Mesothelial cell of epicardium (in vitro differentiated cells): Measurements from ENCODE around the gene CASP6. TPM values are rescaled to one million over a fixed set of nuclear protein-coding genes. Genes with fewer than 3 reads are reported as not detected.
"Not testable (repeated sequence)": the region's sequence is repeated elsewhere in the genome, so short reads cannot be mapped to it uniquely, and the experiment has no call there.

Source experiments
- DNase-seq, 2 experiments: peaks; one replicate each; pipeline ENCODE4 v3.0.0; 2021; ENCODE audit warnings: low spot score in 2 of 2; ENCODE audit not compliant: unreplicated experiment in 2 of 2
- H3K27ac Mint-ChIP-seq: 2 replicates; pipeline ENCODE4 v1.8.0; 2021; ENCODE audit warnings: mixed read lengths
- H3K27me3 Mint-ChIP-seq: 2 replicates; pipeline ENCODE4 v1.8.0; 2021; ENCODE audit warnings: low read depth, mixed read lengths
- H3K36me3 Mint-ChIP-seq: 2 replicates; pipeline ENCODE4 v1.8.0; 2021; ENCODE audit warnings: mixed read lengths
- H3K4me1 Mint-ChIP-seq: 2 replicates; pipeline ENCODE4 v1.8.0; 2021; ENCODE audit warnings: mixed read lengths
- H3K4me3 Mint-ChIP-seq: 2 replicates; pipeline ENCODE4 v1.8.0; 2021; ENCODE audit warnings: mild to moderate bottlenecking, moderate library complexity, mixed read lengths
- H3K9me3 Mint-ChIP-seq: 2 replicates; pipeline ENCODE4 v1.8.0; 2021; ENCODE audit warnings: mixed read lengths
- total RNA-seq: library from RNA; stranded (reverse); gene quantifications from 3 replicates; pipeline ENCODE4 v1.2.1, GENCODE V29; 2021
- TF ChIP-seq, protein P1 (sequence below): fragments of 200-600 bp; sonication (generic); IDR thresholded peaks from one replicate; pipeline ENCODE4 v1.5.0; 2021; ENCODE audit warnings: antibody characterized with exemption; ENCODE audit not compliant: unreplicated experiment

Gene CASP6
- total RNA-seq, 1 donor from 2014 or later, result 36.7 TPM

DNA sequence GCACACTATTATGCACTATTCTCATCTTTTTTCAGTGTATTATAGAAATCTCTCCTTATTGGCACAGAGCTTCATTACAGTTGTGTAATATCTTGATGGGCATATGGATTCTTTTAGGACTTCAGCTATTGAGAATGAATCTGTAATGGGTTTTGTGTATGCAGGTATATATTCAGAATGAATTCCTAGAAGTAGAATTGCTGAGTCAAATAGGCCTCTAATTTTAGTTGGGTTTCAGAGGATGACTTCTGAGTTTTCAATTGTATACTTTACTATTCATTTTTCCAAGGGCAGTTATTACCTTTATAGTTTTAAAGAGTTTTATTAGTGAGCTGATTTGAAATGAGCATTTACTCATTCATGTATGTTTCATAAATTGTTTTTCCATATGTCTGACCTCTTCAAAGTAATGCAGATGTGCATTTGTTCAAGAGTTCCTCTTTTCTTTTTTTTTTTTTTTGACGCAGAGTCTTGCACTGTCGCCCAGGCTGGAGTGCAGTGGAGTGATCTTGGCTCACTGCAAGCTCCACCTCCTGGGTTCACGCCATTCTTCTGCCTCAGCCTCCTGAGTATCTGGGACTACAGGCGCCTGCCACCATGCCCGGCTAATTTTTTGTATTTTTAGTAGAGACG, 19.5 kb downstream of the CASP6 start:
- Mint-ChIP-seq H3K9me3 (peaks cover 20% of the 10 kb centered on the region), H3K4me3 (no peak overlapping the region), H3K27me3 (no peaks in the 10 kb centered on the region), H3K4me1 (no peaks in the 10 kb centered on the region), H3K27ac (no peak overlapping the region), H3K36me3 (peaks cover 46% of the 10 kb centered on the region)
- TF ChIP-seq, protein P1, sequence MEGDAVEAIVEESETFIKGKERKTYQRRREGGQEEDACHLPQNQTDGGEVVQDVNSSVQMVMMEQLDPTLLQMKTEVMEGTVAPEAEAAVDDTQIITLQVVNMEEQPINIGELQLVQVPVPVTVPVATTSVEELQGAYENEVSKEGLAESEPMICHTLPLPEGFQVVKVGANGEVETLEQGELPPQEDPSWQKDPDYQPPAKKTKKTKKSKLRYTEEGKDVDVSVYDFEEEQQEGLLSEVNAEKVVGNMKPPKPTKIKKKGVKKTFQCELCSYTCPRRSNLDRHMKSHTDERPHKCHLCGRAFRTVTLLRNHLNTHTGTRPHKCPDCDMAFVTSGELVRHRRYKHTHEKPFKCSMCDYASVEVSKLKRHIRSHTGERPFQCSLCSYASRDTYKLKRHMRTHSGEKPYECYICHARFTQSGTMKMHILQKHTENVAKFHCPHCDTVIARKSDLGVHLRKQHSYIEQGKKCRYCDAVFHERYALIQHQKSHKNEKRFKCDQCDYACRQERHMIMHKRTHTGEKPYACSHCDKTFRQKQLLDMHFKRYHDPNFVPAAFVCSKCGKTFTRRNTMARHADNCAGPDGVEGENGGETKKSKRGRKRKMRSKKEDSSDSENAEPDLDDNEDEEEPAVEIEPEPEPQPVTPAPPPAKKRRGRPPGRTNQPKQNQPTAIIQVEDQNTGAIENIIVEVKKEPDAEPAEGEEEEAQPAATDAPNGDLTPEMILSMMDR, result no peak
- no peak for DNase-seq

DNA sequence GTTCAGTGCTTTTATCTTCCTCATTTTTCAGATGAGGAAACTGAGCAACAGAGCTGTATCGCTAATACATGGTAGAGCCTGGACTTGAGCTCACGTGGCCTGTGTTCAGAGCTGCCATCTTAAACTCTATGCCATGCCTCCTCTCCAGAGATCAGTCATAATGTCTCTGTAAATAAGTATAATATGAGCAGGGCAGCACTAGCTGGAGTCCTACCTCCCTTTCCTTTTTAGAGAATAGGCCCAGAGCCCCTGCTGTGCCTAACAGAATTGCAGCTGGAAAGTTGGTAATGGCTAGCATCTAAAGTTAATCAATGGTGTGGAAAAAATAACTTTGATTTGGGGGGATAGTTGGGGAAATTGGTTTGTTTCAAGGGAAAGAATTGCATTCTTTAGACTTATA, 20.4 kb downstream of the CASP6 start:
- Mint-ChIP-seq H3K27me3 (no peaks in the 10 kb centered on the region), H3K27ac (no peak overlapping the region), H3K4me1 (no peaks in the 10 kb centered on the region), H3K9me3 (peaks cover 20% of the 10 kb centered on the region), H3K36me3 (peaks cover 43% of the 10 kb centered on the region), H3K4me3 (no peak overlapping the region)
- TF ChIP-seq, protein P1, result no peak
- DNase-seq, result no peak

DNA sequence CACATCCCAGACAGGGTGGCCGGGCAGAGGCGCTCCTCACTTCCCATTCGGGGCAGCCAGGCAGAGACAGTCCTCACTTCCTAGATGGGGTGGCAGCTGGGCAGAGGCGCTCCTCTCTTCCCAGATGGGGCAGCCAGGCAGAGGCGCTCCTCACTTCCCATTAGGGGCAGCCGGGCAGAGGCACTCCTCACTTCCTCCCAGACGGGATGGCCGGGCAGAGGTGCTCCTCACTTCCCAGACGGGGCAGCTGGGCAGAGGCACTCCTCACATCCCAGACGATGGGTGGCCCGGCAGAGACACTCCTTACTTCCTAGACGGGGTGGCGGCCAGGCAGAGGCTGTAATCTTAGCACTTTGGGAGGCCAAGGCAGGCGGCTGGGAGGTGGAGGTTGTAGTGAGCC, 24.3 kb downstream of the CASP6 start:
- H3K4me1 Mint-ChIP-seq, H3K4me3 Mint-ChIP-seq, H3K27me3 Mint-ChIP-seq, H3K27ac Mint-ChIP-seq, DNase-seq: not testable (repeated sequence)
- Mint-ChIP-seq H3K36me3 (peaks cover 31% of the 10 kb centered on the region), H3K9me3 (peaks cover 36% of the 10 kb centered on the region)

DNA sequence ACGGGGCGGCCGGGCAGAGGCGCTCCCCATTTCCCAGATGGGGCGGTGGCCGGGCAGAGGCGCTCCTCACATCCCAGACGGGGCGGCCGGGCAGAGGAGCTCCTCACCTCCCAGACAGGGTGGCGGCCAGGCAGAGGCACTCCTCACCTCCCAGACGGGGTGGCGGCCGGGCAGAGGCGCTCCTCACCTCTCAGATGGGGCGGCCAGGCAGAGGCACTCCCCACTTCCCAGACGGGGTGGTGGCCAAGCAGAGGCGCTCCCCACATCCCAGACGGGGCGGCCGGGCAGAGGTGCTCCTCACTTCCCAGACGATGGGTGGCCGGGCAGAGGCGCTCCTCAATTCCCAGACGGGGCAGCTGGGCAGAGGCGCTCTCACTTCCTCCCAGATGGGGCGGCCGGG, 24.8 kb downstream of the CASP6 start:
- H3K36me3 Mint-ChIP-seq, result peaks cover 27% of the 10 kb centered on the region

DNA sequence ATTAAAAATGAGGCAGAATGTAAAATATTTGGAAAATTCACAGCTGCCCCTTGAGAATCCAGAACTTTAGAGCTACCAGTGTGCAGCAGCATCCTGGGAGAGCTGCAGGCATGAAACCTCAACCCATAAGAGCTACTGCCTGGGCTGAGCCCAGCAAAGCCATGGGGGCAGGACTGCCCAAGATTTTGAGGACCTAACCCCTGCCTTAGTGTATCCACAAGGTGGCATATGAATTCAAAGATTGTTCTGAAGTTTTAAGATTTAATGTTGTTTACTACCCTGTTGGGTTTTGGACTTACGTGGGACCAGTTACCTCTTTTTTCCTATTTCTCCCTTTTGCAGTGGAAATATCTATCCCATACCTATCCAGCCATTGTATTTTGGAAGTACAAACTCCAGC, 26.4 kb downstream of the CASP6 start:
- Mint-ChIP-seq H3K27me3 (no peaks in the 10 kb centered on the region), H3K4me1 (no peaks in the 10 kb centered on the region), H3K36me3 (peaks cover 24% of the 10 kb centered on the region), H3K27ac (no peak overlapping the region), H3K9me3 (peaks cover 34% of the 10 kb centered on the region), H3K4me3 (no peak overlapping the region)
- TF ChIP-seq, protein P1, result no peak
- no peak for DNase-seq

More for the DNA sequence above, 24.8 kb downstream of the CASP6 start:
- peaks cover 33% of the 10 kb centered on the region for H3K9me3 Mint-ChIP-seq
- H3K4me3 Mint-ChIP-seq, H3K27ac Mint-ChIP-seq, H3K27me3 Mint-ChIP-seq, DNase-seq, H3K4me1 Mint-ChIP-seq: not testable (repeated sequence)

DNA sequence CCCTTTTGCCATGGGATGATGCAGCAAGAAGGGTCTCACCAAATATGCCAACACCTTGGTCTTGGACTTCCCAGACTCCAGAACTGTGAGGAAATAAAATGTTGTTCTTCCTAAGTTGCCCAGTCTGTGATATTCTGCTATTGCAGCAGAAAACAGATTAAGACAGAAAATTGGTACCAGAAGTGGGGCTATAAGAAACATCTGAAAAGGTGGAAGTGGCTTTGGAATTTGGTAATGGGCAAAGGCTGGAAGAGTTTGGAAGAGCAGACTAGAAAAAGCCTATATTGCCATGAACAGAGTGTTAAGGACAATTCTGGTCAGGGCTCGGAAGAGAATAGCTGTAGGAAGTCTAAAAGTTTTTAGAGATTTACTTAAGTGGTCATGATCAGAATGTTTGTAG, 27.4 kb downstream of the CASP6 start:
- H3K4me1 Mint-ChIP-seq, result no peaks in the 10 kb centered on the region
- TF ChIP-seq, protein P1, result no peak
- no peak overlapping the region for H3K27ac Mint-ChIP-seq
- no peak for DNase-seq
- peaks cover 36% of the 10 kb centered on the region for H3K9me3 Mint-ChIP-seq
- H3K36me3 Mint-ChIP-seq, result peaks cover 24% of the 10 kb centered on the region
- no peaks in the 10 kb centered on the region for H3K27me3 Mint-ChIP-seq
- no peak overlapping the region for H3K4me3 Mint-ChIP-seq

DNA sequence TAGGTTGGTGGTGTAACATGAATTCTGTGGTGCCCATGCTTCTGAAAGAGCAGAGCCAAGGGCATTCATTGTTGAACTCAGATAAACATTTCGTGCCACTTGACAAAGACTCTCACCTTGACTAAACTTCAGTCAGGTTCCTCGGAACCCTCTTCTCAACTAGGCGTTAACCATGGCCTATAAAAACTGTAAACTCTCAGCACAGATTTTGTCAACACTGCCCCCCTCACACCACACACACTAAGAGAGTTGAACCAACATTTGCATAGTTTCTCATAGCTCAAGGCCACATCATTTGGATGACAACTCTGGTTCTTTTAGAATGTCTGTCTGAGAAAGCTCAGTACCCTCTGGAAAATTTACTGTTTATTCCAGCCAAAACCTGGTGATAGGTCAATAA, 28.1 kb downstream of the CASP6 start:
- TF ChIP-seq, protein P1, result no peak

More for the DNA sequence above, 28.1 kb downstream of the CASP6 start:
- DNase-seq, result no peak
- no peaks in the 10 kb centered on the region for H3K27me3 Mint-ChIP-seq
- peaks cover 20% of the 10 kb centered on the region for H3K36me3 Mint-ChIP-seq
- no peak overlapping the region for H3K4me3 Mint-ChIP-seq
- H3K27ac Mint-ChIP-seq, result no peak overlapping the region
- H3K4me1 Mint-ChIP-seq, result no peaks in the 10 kb centered on the region
- H3K9me3 Mint-ChIP-seq, result peaks cover 34% of the 10 kb centered on the region
